KBM-7 (cell line): ENCODE measurements around the gene VSTM2B.

Experiments
- DNase-seq: peaks from one replicate; pipeline ENCODE4 v3.0.0-alpha.2; 2015
- in situ Hi-C: fragments of 300-500 bp; cut with MboI; formaldehyde crosslinking; loops from 2 replicates; pipeline ENCODE4 v1.14.3; 2020; ENCODE audit warnings: low sequenced_read_pairs, low pct_unique_long_range_greater_than_20kb, mixed read lengths

The VSTM2B gene

GRCh38 chr19:29527500-29528328 lies 1.9 kb downstream of the VSTM2B start:
- in situ Hi-C loops, result no loop called here
- no peak for DNase-seq

GRCh38 chr19:29528350-29528945 lies 2.7 kb downstream of the VSTM2B start:
- in situ Hi-C loops, result no loop called here
- peak; percentile 91 for DNase-seq

- in situ Hi-C loops, result no loop called here
- no peak for DNase-seq
Observed at GRCh38 chr19:29528946-29529645, 3.3 kb downstream of the VSTM2B start.

DNA sequence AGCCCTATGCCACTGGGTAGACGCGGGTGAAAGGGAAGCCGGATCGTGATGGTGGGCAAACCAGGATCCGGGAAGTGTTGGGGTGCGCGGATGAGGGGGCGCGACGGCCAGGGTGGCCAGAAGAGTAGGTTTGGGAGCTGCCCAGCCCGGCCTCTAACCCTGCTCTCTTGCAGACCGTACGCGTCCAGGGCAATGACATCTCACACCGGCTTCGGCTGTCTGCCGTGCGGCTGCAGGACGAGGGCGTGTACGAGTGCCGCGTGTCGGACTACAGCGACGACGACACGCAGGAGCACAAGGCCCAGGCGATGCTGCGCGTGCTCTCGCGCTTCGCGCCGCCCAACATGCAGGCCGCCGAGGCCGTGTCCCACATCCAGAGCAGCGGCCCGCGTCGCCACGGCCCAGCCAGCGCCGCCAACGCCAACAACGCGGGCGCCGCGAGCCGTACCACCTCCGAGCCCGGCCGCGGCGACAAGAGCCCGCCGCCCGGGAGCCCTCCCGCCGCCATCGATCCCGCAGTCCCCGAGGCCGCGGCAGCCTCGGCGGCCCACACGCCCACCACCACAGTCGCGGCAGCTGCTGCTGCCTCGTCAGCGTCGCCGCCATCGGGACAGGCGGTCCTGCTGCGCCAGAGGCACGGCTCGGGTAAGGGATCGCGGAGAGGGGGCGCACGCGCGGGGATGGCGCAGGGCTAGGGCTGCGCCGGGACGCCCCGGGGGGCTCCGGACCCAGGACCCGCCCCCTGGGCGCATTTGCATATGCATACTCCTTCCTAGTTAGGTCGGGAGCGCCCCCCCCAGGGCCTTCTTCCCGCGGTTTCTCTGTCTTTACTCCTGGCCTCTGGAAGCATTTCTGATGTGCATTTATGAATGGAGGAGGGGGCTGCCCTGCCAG lies 4.1 kb downstream of the VSTM2B start:
- in situ Hi-C loops, result no loop called here
- DNase-seq, result no peak

DNA sequence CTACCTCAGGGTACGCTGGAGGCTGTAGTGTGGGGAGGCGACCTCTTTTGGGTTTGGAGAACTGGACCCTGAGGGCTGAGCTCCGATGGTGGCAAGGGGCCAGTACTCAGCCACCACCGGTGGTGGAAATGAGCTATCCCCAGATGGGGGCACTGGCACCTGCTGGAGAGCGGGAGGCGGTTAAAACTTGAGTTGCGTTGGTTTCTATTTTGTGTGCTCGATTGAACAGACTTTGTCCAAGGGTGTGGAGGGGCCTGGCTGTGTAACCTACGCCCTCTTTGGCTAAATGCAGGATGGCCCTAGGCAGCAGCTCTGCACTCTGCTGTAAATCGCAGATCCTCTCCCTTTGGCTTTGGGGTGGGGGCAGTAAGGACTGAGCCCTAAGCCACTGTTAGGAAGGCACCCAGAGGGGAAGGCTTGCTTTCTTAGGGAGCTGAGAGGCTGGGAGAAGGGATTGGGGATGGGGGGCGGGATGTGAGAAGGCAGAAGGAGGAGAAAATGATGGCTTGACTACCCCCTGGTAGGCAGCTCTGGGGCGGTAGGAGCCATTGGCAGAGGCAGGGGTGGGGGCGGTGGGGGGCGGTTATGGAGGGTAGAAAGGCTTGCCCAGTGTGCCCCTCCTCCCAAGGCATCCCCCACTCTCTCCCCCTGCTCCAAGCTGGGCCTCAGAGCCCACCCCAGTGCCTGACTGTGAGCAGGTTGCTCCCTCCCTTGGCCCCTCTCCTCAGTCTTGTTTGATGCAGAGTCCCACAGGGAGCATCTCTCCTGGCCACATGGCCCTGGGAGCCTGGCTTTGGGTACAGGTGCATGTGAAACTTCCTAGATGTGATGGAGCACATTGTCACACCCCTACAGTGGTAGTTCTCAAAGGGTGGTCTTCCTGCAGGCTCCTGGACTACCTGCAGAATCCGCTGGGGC lies 5.0 kb downstream of the VSTM2B start:
- in situ Hi-C loops, result no loop called here
- DNase-seq, result no peak

- in situ Hi-C loops, result no loop called here
- DNase-seq, result no peak
Observed at GRCh38 chr19:29531458-29532025, 5.7 kb downstream of the VSTM2B start.

GRCh38 chr19:29532097-29532496 lies 6.3 kb downstream of the VSTM2B start:
- DNase-seq, result no peak
- in situ Hi-C loops, result no loop called here

DNA sequence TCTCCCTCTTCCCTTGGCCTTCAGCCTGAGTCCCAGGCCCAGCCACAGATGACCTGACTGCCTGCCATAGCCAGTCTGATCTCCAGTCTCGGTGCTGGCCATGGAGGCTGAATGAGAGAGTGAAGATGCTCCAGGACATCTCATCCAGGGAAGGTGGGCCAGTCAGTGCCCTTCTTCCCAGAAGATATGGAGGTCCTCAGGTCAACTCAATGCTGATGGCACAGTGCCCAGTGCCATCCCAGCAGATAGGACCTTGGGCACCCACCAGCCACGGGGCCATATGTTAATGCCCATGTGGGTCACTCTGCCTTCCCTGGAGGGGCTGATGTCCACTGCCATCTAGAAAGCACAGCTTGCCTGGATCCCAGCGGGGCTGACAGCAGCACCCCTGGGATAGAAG lies 7.2 kb downstream of the VSTM2B start:
- DNase-seq, result no peak
- in situ Hi-C loops, result no loop called here

DNA sequence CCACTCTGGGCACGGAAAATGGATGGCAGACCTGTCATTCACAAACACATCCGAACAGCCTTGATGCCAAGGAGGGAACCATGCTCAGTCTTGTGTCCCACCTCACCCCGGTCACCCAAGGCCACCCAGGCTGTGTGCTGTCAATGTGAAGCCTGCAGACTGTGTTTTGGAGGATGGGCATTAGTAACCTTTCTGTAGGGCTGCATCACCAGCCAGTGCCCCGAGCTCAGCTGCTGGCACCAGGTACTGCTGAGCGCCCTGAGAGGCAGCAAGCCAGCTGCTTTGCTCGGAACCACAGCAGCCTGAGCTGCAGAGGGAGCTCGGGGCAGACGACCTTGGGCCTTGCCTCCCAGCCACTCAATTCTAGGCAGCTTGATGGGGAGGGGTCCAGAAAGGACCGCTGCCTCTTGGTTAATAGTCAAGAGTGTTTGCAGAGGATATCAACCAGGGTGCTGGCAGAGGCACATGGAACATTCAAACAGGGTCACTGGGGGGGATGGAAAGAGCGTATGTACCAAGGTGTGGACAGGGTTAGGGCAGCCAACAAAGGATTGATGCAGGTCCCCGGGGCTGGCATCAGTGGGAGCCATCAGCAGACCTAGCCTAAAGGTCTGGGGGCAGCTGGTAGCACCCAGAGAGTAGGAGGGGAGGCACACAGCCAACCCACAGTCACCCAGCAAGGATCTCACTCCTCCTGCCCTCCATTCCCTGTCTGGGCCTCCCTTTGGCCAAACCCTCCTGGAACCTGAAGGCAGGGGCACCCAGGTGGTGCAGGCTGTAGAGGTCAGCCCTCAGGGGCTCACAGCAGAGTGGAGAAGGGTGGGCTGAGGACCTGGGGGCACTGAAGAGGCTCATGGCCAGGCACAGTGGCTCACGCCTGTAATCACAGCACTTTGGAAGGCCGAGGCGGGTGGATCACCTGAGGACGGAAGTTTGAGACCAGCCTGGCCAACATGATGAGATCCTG lies 8.1 kb downstream of the VSTM2B start:
- DNase-seq, result no peak
- in situ Hi-C loops, result no loop called here

- no peak for DNase-seq
- in situ Hi-C loops, result no loop called here
Observed at GRCh38 chr19:29535214-29535831, 9.5 kb downstream of the VSTM2B start.

DNA sequence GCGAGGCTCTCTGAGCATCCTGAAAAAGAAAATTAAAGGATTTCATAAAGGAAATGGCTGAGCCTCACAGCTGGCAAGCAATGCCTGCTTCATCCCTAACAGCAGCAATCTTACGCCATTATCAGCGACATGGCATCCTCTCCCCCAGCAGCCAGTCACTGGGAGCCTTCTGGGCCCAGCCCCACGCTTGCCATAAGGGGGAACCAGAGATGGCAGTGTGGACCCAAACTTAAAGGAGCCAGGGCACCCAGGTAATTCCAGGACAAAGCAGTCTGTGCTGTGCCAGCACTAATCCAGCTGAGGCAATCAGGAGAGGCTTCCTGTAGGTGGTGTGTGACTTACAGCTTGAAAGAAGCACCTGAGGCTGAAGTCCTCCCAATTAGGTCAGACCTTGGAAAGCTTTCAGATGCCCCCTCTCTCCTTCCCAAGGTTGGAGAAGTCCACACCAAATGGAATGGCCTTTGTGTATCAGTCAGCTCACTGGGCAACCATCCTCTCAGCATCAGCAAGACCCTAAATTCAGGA lies 10.3 kb downstream of the VSTM2B start:
- DNase-seq, result no peak
- in situ Hi-C loops, result no loop called here

DNA sequence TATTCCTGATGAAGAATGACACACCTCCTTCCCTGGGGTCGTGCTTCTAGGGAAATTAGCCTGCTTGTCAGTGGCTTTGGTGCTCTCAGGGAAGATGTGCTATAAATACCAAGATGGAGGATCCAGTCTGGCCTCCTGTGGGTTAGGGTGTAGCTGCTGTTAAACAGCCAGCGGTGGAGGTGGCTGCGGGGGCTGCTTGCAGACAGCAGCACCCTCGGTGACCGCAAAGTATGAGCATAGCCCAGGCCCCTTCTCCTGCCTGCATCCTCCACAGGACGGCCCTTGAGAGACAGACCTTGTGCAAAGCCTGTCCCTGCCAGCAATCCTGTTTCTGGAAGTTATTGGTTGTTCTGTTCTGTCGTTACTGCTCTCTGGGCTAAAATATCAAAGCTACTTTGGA lies 11.4 kb downstream of the VSTM2B start:
- in situ Hi-C loops, result no loop called here
- DNase-seq, result no peak

DNA sequence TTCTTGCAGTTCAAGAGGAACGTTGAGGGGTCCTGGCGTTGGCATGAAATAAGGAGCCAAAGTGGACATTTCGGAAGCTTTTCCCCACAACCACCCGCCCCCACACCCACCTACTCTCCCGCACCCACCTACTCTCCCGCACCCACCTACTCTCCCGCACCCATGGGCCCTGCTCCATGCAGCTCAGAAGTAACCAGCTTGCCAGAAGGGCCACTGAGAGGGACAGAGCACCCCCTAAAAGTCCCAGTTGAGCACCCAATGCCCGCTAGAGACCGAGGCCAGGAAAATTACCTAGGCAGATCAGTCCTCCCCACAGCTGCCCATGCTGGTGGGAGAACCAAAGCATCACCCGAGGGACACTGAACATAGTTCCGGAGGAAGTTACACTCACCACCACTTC lies 11.8 kb downstream of the VSTM2B start:
- in situ Hi-C loops, result no loop called here
- DNase-seq, result no peak

DNA sequence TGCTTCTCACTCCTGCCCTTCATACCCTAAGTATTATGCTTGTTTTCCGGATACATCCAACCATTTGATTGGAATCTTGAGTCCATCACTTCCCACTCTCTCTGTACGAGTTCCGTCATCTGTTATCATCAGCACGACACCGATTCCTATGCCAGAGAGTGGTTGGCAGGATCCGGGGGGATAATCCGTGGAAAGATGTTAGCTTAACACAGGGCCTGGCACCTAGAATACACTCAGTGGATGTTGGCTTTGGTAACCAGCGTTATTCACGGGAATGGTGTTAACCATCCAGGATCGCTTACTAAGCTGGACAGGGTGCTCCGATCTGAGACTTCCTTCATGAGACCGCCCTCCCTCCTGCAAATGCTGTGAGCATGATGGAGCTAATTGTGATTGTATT lies 12.4 kb downstream of the VSTM2B start:
- in situ Hi-C loops, result no loop called here

GRCh38 chr19:29538651-29539050 lies 12.9 kb downstream of the VSTM2B start:
- no peak for DNase-seq

More for the DNA sequence above, 12.4 kb downstream of the VSTM2B start:
- no peak for DNase-seq

GRCh38 chr19:29539131-29539530 lies 13.3 kb downstream of the VSTM2B start:
- in situ Hi-C loops, result no loop called here
- DNase-seq, result no peak

More at GRCh38 chr19:29538651-29539050, 12.9 kb downstream of the VSTM2B start:
- in situ Hi-C loops, result no loop called here
